OCI-LY3 (cell line): ENCODE measurements around the gene MSI2.

ENCODE experiments used
- CTCF ChIP-seq: fragments of 200-600, 300-600 bp; sonication (generic); IDR thresholded peaks from 2 replicates; pipeline ENCODE4 v1.5.1; 2014; ENCODE audit warnings: antibody characterized with exemption, low read length, low read depth
- EZH2phosphoT487 ChIP-seq: fragments of 200-600 bp; shearing (Covaris generic); IDR thresholded peaks from 2 replicates; pipeline ENCODE4 v1.6.1; 2018; ENCODE audit warnings: antibody characterized with exemption, mixed run types, low read depth

DNA sequence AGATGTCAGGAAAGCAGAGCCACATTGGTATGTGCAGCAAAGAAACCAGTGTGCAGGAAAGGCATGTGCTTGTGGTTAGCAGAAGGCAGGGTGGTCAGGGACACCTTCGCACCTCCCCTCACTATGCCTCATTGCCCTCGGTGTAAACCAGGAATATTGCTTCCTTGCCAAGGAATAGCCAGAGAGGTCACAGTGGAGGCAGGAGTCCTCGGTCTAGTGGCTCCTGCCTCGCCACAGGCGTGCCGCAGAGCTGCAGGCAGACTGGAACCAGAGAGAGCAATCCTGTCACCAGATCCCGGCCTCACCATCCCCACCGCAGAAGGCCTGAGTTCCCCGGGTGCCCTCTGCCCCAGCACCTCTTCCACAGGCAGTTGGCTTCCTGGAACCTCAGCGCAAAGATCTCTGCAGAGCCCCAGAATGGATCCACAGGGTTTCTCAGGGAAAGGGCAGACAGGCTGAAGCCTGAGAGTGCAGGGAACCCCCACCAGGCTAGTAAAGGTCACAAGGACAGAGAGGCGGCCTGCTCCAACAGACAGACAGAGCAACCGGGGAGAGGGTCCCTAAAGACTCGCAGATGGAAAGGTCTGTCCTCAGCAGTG is 467.2 kb downstream of the MSI2 start:
- no peak for TF ChIP-seq CTCF
- TF ChIP-seq EZH2phosphoT487 = no peak
